Ishikawa (cell line): ENCODE measurements around the gene TRIO.

Experiments used
- CREB1 ChIP-seq: IDR thresholded peaks from 2 replicates; pipeline ENCODE4 v1.6.1; 2012; ENCODE audit warnings: low read depth
- REST ChIP-seq: IDR thresholded peaks from 2 replicates; pipeline ENCODE4 v1.6.1; 2012; ENCODE audit warnings: low read depth, mild to moderate bottlenecking
- TAF1 ChIP-seq: IDR thresholded peaks from 2 replicates; pipeline ENCODE4 v1.6.1; 2012; ENCODE audit warnings: low read depth, mild to moderate bottlenecking

GRCh38 chr5:14148483-14148882 is 5.3 kb downstream of the TRIO start:
- no peak for TF ChIP-seq CREB1
- no peak for TF ChIP-seq TAF1
- no peak for TF ChIP-seq REST
